NCI-H1436 treated with DMSO at 0.1 percent for 48 hours (cell line): ENCODE data around the gene SH2D2A.
"Not testable (repeated sequence)": the region's sequence is repeated elsewhere in the genome, so short reads cannot be mapped to it uniquely, and the experiment has no call there.

Experiments used
- DNase-seq: peaks from one replicate; lab custom pipeline; 2025; lab: John Stamatoyannopoulos, UW

The SH2D2A gene

GRCh38 chr1:156768610-156769295 lies 47.9 kb downstream of the SH2D2A start:
- DNase-seq: no peak

- DNase-seq: no peak
Observed at GRCh38 chr1:156767879-156768604, 48.6 kb downstream of the SH2D2A start.

DNA sequence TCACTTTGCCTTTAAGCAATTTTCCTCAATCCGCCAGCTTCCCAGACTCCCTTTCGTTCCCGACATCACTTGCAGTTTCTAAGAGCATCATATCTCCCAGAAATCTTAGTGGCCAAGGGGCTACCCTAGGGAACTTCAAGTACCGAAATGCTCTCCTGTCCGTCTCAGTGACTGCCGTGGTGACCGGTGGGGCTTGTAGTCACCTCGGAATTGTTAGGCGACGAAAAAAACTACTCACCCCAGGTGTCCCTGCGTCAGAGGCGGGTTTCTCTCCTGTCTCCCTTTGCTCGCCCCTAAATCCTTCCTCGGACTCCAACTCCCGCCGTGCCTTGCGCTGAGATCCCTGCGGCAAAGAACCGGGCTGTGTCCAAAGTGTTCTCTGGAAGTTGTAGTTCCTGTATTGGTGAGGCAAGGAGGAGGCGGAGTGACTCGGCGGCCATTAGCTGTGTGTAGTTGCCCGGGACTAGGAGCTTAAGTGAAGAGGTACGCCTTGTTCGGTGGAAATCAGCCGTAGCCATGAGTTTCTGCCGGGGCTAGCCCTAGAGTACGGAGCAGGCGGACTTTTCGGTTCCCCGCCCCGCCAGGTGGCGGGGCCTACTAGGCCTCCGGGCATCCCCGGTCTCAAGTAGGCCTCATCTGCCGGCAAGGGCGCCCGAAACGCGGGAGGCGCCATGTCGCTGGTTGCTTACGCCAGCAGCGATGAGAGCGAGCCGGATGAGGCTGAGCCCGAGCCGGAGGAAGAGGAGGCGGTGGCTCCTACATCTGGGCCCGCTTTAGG lies 49.4 kb downstream of the SH2D2A start, which contains the start of gene PRCC:
Gene PRCC, plus strand, starts transcription at position 435 of the 778 bp plus-strand sequence. Its CDS starts 237 bp downstream, at position 672.
- peak; percentile 99 for DNase-seq

GRCh38 chr1:156766298-156767100 lies 50.1 kb downstream of the SH2D2A start:
- DNase-seq: no peak

- DNase-seq: no peak
Observed at GRCh38 chr1:156765666-156766065, 51.0 kb downstream of the SH2D2A start.

GRCh38 chr1:156765136-156765535 lies 51.5 kb downstream of the SH2D2A start:
- DNase-seq: not testable (repeated sequence)

DNA sequence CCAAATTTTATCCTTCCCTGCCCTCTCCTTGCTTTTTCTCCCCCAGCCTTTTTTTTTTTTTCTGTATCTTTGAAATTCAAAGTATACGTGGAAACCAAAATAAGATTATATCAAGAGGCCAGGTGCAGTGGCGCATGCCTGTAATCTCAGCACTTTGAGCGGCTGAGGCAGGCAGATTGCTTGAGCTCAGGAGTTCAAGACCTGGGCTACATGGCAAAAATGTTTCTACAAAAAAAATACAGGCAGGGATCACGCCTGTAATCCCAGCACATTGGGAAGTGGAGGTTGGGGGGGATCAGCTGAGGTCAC lies 55.9 kb downstream of the SH2D2A start:
- no peak for DNase-seq

DNA sequence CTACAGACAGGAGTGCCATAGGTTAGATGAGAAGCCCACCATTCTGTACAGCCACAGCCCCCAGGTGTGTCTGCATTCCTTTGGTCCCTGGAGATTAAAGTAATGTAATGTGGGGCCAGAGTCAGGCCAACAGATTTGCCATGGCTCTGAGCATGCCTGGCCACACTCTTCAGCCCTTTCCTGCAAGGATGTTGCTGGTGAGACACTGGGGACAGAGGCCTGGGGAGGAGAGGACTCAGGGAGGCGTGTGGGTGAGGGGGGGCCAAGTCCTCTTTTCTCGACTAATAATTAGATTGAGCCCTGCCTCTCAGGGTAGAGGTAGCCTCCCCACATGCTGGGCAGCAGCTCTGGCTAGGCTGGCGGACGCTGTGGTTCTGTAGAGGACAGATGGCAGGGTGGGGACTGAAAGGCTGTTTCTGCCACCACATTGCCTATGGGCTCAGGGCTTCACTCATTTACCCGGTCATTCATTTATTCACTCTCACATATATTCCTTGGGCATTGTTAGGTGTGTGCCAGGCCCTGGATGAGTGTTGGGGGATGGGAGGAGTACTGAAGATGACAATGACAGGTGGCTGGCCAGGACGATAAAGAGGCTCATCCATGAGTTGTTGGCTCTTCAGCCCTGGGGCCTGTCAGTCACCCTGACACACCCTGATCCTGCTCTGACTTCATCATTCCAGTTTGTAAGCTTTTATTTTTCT lies 56.4 kb downstream of the SH2D2A start:
- no peak for DNase-seq

DNA sequence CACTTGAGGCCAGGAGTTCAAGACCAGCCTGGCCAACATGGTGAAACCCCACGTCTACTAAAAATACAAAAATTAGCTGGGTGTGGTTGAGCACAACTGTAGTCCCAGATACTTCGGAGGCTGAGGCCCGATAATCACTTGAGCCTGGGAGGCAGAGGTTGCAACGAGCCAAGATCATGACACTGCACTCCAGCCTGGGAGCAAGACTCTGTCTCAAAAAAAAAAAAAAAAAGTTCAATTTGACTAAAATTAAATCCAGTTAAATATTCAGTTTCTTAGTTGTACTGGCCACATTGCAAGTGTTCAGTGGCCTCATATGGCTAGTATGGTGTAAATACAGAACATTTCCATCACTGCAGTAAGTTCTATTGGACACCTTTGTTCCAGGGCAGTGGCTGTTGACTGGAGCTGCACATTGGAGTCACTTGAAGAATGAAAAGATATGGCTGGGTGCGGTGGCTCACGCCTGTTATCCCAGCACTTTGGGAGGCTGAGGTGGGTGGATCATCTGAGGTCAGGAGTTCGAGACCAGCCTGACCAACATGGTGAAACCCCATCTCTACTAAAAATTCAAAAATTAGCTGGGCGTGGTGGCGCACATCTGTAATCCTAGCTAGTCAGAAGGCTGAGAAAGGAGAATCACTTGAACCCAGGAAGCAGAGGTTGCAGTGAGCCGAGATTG lies 58.9 kb downstream of the SH2D2A start:
- DNase-seq: not testable (repeated sequence)

- no peak for DNase-seq
Observed at GRCh38 chr1:156756355-156756754, 60.3 kb downstream of the SH2D2A start.
